Measurements from ENCODE around the gene SLC7A4. TPM values are rescaled to one million over a fixed set of nuclear protein-coding genes. Genes with fewer than 3 reads are reported as not detected.
A peak's percentile ranks its signal among the peaks of the same experiment; 100 is the strongest.

Gene SLC7A4
- total RNA-seq, 2 experiments from 2014 or later: not detected

DNA sequence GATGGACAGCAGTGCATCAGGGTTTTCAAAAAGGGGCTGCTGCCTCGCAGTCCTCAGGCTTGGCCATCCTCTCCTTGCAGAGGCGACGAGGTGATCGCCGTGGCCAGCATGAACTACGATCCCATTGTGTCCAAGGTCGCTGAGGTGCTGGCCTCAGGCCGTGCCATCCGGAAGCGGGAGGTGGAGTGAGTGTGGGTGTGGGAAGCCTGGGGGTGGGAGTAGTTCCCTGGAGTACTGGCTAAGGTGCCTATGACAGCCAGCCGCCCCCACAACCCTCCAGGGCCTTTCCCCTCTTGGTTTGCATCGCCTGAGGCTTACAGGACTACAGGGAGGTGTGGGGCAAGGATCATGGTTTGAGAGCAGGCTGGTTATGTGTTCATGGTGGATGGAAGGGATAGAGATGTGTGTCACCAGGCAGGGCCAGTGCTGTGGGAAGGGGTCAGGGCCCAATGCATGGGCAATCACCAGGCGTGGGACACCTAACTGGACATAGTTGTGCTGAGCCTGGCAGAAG is 52.4 kb downstream of the SLC7A4 start:
- Mint-ChIP-seq H3K4me1 (ENCODE audit: low read depth) (peaks cover 43% of the 10 kb centered on the region), H3K4me3 (no peak overlapping the region), H3K27ac (no peak overlapping the region), H3K36me3 (peaks cover 9% of the 10 kb centered on the region), H3K9me3 (peaks cover 10% of the 10 kb centered on the region), H3K27me3 (peaks cover 3% of the 10 kb centered on the region)
- DNase-seq: no peak
- POLR2A ChIA-PET: interaction anchor here (1.2 kb wide), 1 partner anchor 21 kb away, joined by 3 read pairs; no protein-coding TSS in a partner anchor
- CTCF ChIA-PET: interaction anchor here (0.6 to 3.1 kb wide), 2 partner anchors 19 to 23 kb away, joined by 3 to 17 read pairs; partner anchors contain the start of gene THAP7
- intact Hi-C loops (cut with micrococcal nuclease): no loop called here

DNA sequence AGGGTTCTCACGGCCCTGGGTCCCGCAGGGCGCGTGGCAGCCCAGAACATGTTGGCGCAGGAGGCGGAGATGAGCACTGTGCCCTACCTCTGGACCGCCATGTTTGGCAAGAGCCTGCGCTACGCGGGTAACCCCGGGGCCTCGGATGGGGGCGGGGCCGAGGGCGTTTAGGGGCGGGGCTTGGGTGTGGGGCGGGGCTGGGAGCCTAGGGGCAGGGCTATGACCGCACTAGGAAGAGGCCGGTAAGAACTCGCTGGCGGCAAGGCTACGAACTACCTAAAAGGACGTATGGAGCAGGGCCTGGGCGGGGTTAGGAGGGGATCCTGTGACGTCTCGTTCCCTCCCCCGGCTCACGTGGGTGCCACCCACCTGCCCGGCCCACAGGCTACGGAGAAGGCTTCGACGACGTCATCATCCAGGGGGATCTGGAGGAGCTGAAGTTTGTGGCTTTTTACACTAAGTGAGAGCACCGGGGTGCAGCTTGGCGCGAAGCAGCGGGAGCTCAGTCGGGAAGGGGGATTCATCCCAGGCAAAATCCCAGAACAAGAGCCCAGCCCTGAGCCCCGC is 53.0 kb downstream of the SLC7A4 start:
- peaks cover 9% of the 10 kb centered on the region for H3K36me3 Mint-ChIP-seq
- peaks cover 3% of the 10 kb centered on the region for H3K27me3 Mint-ChIP-seq
- ChIA-PET CTCF (interaction anchor here (0.8 to 3.1 kb wide), 3 partner anchors 18 to 62 kb away, joined by 3 to 17 read pairs (median 3); partner anchors contain the start of gene THAP7), POLR2A (interaction anchor here (0.6 kb wide), 1 partner anchor 23 kb away, joined by 3 read pairs; the partner anchor contains the start of gene THAP7)
- H3K4me3 Mint-ChIP-seq: peak overlapping the region; percentile 64
- intact Hi-C loops (cut with micrococcal nuclease): no loop called here
- DNase-seq: peak; percentile 80
- peaks cover 43% of the 10 kb centered on the region for H3K4me1 Mint-ChIP-seq (ENCODE audit: low read depth)
- H3K9me3 Mint-ChIP-seq: peaks cover 10% of the 10 kb centered on the region
- H3K27ac Mint-ChIP-seq: no peak overlapping the region

Small RNA genes lying within 50 kb of the gene (microRNA-seq; reads per million reads assigned to microRNA genes)
- not detected for gene MIR649 (ENCODE audit: borderline microRNAs expressed, borderline number of aligned reads, borderline replicate concordance)

Other genes starting within 250 kb of the SLC7A4 start
- gene PI4KA, start 173.8 kb downstream of the SLC7A4 start, total RNA-seq: 10 to 100 TPM; 57.9 to 58.9 TPM
- gene SNAP29, start 173.6 kb downstream of the SLC7A4 start, total RNA-seq: 10 to 100 TPM; 28.2 to 29.1 TPM
- 10 to 100 TPM; 65.1 to 65.7 TPM for gene CRKL, start 115.2 kb downstream of the SLC7A4 start, total RNA-seq
- gene AIFM3, start 65.3 kb downstream of the SLC7A4 start, total RNA-seq: not detected
- 10 to 100 TPM; 39.3 to 43.4 TPM for gene LZTR1, start 50.3 kb downstream of the SLC7A4 start, total RNA-seq
- 10 to 100 TPM; 22.1 to 26.8 TPM for gene THAP7, start 30.4 kb downstream of the SLC7A4 start, total RNA-seq
- not detected for gene P2RX6, start 17.4 kb downstream of the SLC7A4 start, total RNA-seq
- gene LRRC74B, start 13.4 kb upstream of the SLC7A4 start, total RNA-seq: not detected

Measured in activated CD4-positive, alpha-beta memory T cell treated with anti-CD3 and anti-CD28 coated beads for 36 hours (primary cell).